HCEC 1CT (cell line): Measurements from ENCODE around the gene DHX40.
"Not testable (repeated sequence)": the region's sequence is repeated elsewhere in the genome, so short reads cannot be mapped to it uniquely, and the experiment has no call there.

Experiments used
- DNase-seq: peaks from one replicate; pipeline ENCODE4 v3.0.0-alpha.2; 2017

Gene DHX40, protein sequence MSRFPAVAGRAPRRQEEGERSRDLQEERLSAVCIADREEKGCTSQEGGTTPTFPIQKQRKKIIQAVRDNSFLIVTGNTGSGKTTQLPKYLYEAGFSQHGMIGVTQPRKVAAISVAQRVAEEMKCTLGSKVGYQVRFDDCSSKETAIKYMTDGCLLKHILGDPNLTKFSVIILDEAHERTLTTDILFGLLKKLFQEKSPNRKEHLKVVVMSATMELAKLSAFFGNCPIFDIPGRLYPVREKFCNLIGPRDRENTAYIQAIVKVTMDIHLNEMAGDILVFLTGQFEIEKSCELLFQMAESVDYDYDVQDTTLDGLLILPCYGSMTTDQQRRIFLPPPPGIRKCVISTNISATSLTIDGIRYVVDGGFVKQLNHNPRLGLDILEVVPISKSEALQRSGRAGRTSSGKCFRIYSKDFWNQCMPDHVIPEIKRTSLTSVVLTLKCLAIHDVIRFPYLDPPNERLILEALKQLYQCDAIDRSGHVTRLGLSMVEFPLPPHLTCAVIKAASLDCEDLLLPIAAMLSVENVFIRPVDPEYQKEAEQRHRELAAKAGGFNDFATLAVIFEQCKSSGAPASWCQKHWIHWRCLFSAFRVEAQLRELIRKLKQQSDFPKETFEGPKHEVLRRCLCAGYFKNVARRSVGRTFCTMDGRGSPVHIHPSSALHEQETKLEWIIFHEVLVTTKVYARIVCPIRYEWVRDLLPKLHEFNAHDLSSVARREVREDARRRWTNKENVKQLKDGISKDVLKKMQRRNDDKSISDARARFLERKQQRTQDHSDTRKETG

DNA sequence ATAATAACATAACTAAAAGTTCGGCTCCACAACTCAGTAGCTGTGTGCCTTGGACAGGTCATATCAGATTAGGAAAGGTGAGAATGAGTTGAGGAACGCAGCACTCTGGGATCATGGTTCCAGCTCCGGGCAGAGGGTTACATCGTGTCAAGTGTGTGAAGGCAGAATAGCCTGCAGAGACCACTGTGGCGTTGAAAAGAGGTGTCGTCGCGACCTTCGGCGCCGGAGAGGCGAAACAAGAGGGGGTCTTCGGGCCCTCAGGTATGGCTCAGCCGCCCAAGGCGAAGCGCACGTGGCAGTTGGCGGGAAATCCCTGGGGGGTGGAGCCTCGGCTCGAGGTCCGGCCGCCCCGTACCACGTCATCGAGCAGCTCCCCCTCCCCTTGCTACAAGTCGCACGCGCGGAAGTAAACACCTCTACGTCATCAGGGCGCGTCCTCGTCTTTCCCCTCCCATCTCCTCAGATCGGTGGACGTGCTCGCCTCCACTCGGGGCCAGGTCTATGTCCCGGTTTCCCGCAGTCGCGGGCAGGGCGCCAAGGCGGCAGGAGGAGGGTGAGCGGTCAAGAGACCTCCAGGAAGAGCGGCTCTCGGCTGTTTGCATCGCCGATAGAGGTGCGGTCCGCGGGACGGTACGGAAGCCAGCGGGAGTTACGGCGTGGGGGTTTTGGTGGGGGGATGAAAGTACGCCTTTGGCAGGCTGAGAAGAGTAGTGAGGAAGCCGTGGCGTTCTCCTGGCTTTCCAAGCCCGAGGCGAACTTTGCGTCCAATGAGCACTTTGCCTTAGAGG is at the start of gene DHX40:
Gene DHX40, plus strand, starts transcription at position 440 of the 788 bp plus-strand sequence. Its CDS starts 62 bp downstream, at position 502.
- DNase-seq, result peak; percentile 93

DNA sequence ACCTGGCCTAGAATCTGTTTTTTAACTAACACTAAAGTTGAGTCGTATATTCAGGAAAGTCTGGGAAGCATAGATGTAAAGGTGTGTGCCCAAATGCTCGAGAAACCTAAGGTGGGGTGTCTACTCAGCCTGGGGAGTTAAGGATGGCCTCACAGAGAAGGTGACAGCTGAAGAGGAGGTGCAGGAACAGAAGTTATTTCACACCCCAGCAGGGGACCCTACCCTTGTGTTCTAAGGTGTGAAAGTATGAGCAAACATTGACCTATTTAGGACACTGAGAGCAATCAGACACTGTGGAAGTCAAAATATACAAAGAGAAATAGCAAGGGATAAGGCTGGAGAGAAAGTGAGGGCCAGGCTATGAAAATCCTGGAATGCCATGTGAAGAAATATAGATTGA is 49.0 kb upstream of the DHX40 start:
- DNase-seq, result no peak

DNA sequence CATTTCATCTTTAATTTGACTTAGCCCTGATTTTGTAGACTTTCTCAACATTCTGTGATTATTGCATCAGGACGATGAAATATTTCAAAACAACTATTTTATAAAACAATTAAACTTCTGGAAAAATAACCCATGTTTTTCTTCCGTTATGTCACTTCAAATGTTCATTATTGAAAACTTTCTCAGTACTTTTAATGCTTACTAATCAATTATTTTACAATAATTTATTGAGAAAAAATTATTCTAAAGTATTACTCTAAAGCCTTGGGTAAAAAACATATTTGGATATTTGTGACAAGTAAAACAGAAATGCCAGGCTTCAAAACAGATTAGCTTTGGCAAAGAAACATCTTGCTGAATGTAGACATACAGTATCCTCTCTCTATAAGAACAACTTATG is 46.3 kb upstream of the DHX40 start:
- no peak for DNase-seq

DNA sequence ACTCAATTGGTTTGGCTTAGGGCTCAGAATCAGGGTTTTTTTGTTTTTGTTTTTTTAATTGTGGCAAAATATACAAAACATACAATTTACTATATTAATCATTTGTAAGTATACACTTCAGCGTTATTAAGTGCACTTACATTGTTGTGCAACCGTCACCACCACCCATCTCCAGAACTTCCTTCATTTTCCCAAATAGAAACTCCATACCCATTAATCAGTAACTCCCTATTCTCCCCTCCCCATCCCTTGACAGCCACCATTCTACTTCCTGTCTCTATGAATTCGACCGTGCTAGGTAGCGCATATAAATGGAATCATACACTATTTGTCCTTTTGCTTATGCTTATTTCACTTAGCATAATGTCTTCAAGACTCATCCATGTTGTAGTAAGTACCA is 45.2 kb upstream of the DHX40 start:
- DNase-seq, result no peak

DNA sequence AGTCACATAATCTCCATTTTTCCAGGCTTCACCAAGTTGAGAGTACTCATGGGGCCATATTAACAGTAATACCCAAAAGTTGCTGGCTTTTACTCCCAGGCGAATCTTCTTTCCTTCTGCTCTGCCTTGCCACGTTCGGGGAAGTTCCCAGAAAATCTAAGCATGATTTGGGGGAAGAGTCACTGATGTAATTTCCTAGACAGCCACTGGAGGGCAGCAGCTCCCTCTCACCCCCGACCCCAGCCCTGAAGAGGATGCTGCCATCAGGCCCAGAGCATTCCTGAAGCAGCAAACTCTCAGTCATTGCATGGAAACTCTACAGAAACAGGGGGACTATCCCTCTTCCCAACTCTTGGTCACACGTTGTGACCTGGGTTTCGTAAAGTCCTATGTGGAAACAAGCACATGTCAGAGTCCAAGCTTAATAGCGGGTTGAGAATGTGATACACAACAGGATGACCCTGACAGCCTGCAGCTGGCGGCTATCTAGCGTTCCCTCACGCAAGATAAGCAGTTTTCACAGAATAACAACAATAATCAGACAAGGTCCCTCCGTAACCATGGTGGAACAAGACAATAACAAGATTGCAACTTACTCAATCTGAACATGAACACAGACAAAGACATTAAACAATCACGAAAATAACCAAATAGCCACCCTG is 43.8 kb upstream of the DHX40 start:
- DNase-seq, result peak; percentile 47

DNA sequence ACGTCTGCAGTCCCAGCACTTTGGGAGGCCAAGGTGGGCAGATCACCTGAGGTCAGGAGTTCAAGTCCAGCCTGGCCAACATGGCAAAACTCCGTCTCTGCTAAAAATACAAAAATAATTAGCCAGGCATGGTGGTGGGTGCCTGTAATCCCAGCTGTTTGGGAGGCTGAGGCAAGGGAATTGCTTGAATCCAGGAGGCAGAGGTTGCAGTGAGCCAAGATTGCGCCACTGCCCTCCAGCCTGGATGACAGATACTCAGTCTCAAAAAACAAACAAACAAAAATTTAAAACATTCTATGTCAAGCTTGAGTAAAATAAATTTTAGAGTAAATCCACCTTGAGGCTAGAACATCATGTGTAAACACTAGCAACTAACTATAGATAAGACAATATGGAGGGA is 40.5 kb upstream of the DHX40 start:
- not testable (repeated sequence) for DNase-seq

DNA sequence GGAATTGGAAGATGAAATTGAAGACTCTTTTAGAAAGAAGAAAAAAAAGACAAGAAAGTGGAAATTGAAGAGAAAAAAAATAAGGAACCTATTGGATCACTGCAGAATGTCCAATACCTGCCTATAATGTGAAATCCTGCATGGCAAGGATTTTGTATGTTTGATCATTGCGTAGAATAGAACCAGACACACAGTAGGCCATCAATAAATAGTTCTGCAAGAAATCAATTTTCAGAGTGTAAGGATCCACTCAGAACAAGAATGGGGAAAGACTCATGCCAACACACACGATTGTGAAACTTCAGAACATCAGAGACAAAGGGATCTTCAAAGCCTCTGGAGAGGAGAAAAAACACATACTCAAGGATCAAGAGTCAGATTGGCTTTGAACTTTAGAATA is 39.7 kb upstream of the DHX40 start:
- no peak for DNase-seq

DNA sequence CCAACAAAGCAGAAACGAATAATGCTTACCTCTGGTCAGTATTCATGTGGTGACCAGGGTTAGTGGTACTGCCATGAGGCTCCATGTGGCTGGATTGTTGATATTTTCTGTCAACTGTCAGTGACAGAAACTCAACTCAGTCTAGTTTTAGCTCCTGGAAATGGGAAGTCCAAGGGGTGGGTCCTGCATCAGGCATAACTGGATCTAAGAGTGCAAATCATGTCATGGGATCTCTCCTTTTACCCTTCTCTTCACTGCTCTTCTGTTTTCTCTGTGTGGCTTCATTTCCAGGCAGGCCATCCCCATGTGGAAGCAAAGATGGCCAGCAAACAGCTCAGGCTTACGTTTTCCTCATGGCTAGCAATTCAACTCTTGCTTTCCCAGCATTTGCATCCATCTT is 39.0 kb upstream of the DHX40 start:
- DNase-seq, result no peak

DNA sequence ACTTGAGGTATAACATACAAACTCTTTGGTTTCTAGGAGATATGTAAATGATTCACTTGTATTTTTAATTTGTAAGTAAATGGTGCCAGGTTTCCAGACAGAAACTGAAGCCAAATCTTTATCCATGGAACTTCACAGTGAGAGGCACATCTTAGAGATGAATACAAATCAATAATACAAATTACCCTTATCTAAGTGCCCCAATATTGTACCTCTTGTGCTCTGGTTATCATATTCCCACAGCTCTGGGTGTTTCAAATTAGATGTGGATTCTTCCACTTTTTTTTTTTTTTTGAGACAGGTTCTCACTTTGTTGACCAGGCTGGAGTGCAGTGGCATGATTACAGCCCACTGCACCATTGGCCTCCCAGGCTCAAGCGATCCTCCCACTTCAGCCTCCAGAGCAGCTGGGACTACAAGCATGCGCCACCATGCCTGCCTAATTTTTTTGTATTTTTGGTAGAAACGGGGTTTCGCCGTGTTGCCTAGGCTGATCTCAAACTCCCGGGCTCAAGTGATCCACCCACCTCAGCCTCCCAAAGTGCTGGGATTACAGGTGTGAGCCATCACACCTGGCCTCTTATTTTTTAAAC is 38.0 kb upstream of the DHX40 start:
- no peak for DNase-seq

DNA sequence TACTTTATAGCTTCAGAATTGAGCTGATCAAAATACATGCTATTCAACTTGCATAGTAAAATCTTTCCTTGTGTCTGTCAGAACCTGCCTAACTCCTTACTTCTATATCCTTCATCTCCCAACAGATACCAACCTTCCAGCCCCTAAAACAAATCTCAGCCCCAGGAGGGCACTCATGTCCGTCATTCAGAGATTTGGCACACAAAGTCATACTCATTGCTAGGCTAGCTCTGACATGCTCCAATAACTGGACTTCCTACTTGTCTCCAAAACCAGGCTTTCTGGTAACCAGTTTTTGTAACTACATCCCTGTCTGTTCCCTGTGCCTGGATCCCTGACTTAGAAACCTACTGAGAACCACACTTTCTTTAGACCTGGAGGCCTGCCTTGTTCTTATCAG is 37.5 kb upstream of the DHX40 start:
- no peak for DNase-seq

DNA sequence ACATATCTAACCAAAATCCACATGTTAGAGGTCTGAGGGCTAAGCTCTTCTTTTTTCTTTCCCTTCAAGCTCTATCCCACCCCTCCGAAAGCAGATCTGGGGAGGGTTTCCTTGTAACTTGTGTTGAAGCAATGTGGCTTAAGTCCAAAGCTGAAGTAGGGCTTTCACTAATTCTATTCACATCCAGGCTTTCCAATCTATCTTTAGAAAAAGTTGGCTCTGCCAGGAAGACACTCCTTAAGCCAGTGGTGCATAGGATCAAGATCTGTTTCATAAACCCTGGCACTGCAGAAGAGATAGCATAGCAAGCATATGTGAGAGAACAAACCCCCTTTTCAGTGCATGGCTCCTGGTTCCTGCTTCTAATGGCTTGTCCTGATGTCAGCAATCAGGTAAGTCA is 34.9 kb upstream of the DHX40 start:
- no peak for DNase-seq

DNA sequence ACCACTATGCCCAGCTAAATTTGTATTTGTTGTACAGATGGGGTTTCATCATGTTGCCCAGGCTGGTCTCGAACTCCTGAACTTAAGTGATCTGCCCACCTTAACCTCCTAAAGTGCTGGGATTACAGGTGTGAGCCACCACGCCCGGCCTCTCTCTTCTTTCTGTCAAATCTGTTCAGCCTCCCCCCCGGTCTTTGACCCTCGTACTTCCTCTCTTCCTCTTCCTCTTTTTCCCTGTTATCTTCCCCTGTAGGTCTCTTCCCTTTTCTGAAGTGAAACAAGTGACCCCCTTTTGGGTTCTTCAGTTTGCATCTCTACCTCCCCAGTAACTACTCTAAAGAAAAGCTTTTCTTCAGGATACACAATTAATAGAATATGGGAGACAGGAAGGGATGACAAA is 31.7 kb upstream of the DHX40 start:
- DNase-seq, result no peak

DNA sequence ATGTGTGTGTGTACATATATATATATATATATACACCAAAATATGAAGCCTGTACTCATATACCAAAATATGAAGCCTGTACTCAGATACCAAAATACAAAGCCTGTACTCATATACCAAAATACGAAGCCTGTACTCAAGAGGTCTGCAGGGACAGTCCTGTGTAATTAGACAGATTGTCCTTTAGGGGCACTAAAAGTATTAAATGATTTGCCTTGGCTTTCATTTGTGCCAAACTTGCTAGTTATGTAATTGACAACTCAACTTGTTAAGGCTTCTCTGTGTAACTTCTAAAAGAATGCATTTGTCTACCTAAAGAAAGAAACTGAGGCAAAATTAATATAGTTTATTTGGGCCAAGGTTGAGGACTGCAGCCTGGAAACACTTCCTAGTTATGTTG is 30.8 kb upstream of the DHX40 start:
- peak; percentile 17 for DNase-seq

DNA sequence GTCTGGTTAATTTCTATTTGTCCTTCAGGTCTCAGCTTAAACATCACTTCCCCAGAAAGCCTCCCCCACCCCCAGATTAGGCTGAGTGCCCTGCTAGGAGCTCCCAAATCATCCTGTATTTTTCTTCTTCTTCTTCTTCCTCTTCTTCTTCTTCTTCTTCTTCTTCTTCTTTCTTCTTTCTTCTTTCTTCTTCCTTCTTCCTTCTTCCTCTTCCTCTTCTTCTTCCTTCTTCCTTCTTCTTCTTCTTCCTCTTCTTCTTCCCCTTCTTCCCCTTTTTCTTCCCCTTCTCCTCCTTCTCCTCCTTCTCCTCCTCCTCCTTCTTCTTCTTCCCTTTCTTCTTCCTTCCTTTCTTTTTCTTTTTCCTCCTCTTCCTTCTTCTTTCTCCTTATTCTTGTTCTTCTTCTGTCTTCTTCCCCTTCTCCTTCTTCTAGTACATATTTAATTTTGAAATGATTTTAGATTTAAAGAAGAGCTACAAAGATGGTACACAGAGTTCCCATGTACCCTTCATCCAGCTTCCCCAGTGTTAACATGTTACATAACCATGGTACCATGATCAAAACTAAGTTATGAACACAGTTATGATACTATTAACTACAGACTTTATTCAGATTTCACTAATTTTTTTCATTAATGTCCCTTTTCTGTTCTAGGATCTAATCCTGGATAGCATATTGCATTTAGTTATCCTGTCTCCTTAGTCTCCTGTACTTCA is 27.1 kb upstream of the DHX40 start:
- DNase-seq, result no peak

DNA sequence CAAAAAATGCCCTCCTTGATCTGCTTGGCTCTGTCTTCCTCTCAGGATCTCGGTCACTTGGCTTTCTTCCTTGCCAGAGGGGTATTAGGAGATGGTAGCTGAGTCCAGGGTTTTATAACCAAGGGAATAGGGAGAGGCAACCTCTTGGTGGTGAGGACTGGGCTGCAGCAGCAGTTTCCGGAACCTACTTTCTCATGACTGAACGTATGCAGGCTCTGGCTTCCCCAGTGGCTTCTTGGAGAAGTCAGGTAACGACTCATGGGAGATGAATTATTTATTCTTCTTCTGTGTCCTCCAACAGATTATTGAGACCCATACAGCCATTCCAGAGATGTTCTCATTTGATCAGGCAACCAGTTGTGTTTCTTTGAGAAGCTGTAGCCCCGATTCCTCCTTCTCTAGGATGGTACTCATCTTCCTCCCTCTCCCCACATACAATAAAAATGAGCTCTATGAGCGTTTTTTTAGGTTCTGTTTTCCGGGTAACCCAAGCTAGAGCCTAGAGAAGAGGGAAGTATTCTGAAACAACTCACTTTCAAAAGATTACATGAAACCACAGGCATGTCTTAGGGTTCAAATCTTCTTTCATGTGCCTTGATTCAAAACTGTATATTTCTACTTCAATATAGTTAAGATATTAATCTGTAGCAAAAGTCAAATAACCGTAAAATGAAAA is 22.3 kb upstream of the DHX40 start:
- no peak for DNase-seq

DNA sequence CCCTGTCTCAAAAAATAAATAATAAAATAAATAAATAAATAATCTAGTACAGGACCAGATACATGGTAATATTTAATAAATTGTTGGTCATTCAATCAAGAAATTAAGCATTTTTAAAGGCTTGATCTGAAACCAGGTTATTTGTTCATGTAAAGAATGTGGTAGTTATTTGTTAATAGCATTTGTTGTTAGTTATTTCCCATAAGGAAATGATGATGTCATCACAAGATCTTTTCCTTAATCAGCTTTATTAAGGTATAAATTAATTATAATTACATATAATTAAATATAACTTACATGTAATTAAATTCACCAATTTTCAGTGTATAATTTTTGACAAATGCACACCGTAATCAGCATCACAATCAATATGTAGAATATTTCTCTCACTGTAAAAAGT is 19.5 kb upstream of the DHX40 start:
- no peak for DNase-seq

DNA sequence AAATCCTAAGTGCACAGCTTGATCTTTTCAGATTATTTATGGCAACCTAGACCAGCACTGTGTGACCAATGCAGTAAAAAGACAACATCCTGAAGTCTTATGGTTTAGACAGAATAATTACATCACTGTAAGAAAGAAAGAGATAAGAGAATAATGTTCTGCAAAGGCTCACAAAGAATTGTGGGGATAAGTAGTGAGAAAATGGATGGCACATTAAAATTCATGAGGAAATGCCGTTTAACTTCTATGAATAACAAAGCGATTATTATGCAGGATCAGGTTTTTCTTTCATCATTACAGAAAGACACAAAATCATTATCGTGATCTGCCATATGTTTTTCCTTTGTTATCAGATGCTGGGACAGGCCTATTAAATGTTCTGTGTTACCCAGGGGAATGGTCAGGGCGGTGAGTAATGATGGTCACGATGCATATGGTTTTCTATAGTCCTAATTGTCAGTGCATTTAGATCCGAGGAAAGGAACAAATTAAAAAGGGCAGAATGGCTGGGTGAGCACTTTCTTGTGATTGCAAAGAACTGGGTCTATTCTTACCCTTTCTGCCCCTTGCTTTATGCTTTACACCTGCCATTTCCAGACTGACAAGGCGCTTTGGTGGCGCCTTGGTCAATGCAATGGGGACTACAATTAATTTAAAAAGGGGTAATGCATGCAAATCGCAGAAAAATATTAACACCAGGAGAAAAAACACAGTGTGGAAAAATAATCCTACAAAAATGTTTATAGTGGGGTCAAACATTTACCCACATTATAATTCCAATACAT is 18.1 kb upstream of the DHX40 start:
- DNase-seq, result no peak

DNA sequence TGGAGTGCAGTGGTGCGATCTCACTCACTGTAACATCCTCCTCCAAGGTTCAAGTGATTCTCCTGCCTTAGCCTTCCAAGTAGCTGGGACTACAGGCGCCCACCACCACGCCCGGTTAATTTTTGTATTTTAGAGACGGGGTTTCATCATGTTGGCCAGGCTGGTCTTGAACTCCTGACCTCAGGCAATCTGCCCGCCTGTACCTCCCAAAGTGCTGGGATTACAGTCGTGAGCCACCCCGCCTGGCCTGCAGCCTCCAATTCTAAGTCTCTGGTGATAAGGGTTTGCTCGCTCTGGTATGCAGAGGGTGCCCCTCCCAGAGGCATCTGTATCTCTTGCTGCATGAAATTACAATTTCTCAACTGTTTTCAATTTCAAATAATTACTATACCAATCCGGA is 16.4 kb upstream of the DHX40 start:
- not testable (repeated sequence) for DNase-seq

DNA sequence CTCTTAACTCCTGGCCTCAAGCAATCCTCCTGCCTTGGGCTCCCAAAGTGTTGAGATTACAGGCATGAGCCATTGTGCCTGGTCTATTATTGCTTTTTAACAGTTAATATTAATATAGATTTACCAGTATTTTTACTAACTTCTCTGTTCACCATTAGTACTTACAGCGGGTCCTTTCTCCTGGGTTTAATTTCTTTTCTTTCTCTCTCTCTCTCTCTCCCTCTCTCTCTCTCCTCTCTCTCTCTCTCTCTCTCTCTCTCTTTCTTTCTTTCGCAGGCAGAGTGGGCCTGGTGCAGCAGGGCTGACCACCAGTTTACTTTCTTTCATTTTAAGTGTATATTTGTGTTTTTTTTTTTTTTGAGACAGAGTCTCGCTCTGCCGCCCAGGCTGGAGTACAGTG is 14.7 kb upstream of the DHX40 start:
- no peak for DNase-seq

DNA sequence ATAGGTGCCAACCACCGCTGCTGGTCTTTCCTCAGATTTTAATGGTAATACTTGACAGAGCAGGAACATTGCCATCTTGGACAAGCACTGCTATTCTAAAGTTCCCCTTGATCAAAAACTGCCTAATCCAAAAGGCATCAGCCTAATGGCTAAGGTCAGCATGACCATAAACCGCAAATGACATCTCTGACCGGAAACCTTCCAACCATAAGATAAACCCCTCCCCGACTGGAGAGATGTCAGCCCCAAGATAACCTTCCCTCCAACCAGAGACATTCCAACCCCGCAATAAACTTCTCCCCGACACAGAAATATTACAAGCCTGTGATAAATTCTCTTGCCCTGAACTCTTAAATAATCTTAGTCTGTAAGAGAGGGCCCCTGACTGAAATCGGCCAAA is 7.4 kb upstream of the DHX40 start:
- DNase-seq, result no peak
